ENCODE data around the gene DDX51.

GRCh38 chr12:132105467-132105866 lies 38.7 kb downstream of the DDX51 start:
- no peak for TF ChIP-seq POLR2A (IDR thresholded peaks at IDR 0.05; ENCODE audit: low read length)
- TF ChIP-seq GATA1 (IDR thresholded peaks at IDR 0.05; ENCODE audit: low read depth, low read length): no peak
